Neural cell (in vitro differentiated cells): ENCODE data around the gene IGFBP7. TPM values are rescaled to one million over a fixed set of nuclear protein-coding genes. Genes with fewer than 3 reads are reported as not detected.

Experiments
- H2AFZ ChIP-seq: fragments of 200-600, 300-800 bp; sonication (generic), shearing (Covaris generic); 2 replicates; pipeline ENCODE4 v1.6.0; 2014; ENCODE audit warnings: low read depth, mild to moderate bottlenecking, antibody characterized with exemption, low read length, moderate library complexity
- H3F3A ChIP-seq: fragments of 200-600 bp; shearing (Covaris generic); 2 replicates; pipeline ENCODE4 v1.6.1; 2016; ENCODE audit warnings: mild to moderate bottlenecking, moderate library complexity, mixed read lengths, antibody characterized with exemption, low read length; ENCODE audit not compliant: insufficient read depth, poor library complexity, severe bottlenecking
- H3K27ac ChIP-seq: fragments of 200-600, 300-800 bp; sonication (generic), shearing (Covaris generic); 2 replicates; pipeline ENCODE4 v1.5.1; 2014; ENCODE audit warnings: mild to moderate bottlenecking, low read length, moderate library complexity
- H3K27me3 ChIP-seq: fragments of 300-800, 200-600 bp; sonication (generic), shearing (Covaris generic); 2 replicates; pipeline ENCODE4 v1.6.0; 2014; ENCODE audit warnings: mild to moderate bottlenecking, low read depth, low read length, moderate library complexity; ENCODE audit not compliant: insufficient read depth
- H3K36me3 ChIP-seq: fragments of 300-800, 200-600 bp; sonication (generic), shearing (Covaris generic); 2 replicates; pipeline ENCODE4 v1.5.1; 2014; ENCODE audit warnings: mild to moderate bottlenecking, antibody characterized with exemption, low read length, moderate library complexity; ENCODE audit not compliant: insufficient read depth
- H3K4me2 ChIP-seq: fragments of 300-800, 200-600 bp; sonication (generic), shearing (Covaris generic); 2 replicates; pipeline ENCODE4 v1.6.0; 2014; ENCODE audit warnings: mild to moderate bottlenecking, low read length
- H3K4me3 ChIP-seq: fragments of 300-800, 200-600 bp; sonication (generic), shearing (Covaris generic); 2 replicates; pipeline ENCODE4 v1.5.1; 2014; ENCODE audit warnings: mild to moderate bottlenecking, low read length, moderate library complexity
- H3K79me2 ChIP-seq: fragments of 200-600 bp; shearing (Covaris generic); replicated peaks from 2 replicates; pipeline ENCODE4 v1.6.0; 2014; ENCODE audit warnings: mild to moderate bottlenecking, low read length, moderate library complexity; ENCODE audit not compliant: insufficient read depth
- H3K9ac ChIP-seq: fragments of 300-800, 200-600 bp; sonication (generic), shearing (Covaris generic); 2 replicates; pipeline ENCODE4 v1.6.1; 2016; ENCODE audit warnings: mild to moderate bottlenecking, low read length, mixed read lengths
- H3K9me2 ChIP-seq: fragments of 200-600 bp; shearing (Covaris generic); 2 replicates; pipeline ENCODE4 v1.6.1; 2016; ENCODE audit warnings: mild to moderate bottlenecking, low read length, mixed read lengths; ENCODE audit not compliant: insufficient read depth
- H3K9me3 ChIP-seq: fragments of 200-600, 300-800 bp; sonication (generic), shearing (Covaris generic); 2 replicates; pipeline ENCODE4 v1.6.1; 2016; ENCODE audit warnings: mild to moderate bottlenecking, mixed run types, low read length, moderate library complexity, mixed read lengths
- H4K20me1 ChIP-seq: fragments of 200-600 bp; shearing (Covaris generic); 2 replicates; pipeline ENCODE4 v1.6.1; 2016; ENCODE audit warnings: mild to moderate bottlenecking, mixed run types; ENCODE audit not compliant: insufficient read depth
- CTCF ChIP-seq: fragments of 450-650 bp; IDR thresholded peaks from 2 replicates; pipeline ENCODE4 v1.5.1; 2014; ENCODE audit warnings: antibody characterized with exemption, mild to moderate bottlenecking, moderate library complexity; ENCODE audit not compliant: poor library complexity, severe bottlenecking
- EP300 ChIP-seq: fragments of 450-650 bp; conservative IDR thresholded peaks from 2 replicates; pipeline ENCODE4 v1.6.1; 2014; ENCODE audit warnings: antibody characterized with exemption, mild to moderate bottlenecking, moderate library complexity; ENCODE audit not compliant: poor library complexity, severe bottlenecking
- EZH2 ChIP-seq: fragments of 200-600, 300-800 bp; shearing (Covaris generic), sonication (generic); IDR thresholded peaks from 2 replicates; pipeline ENCODE4 v1.6.1; 2014; ENCODE audit warnings: antibody characterized with exemption, low read length, borderline replicate concordance, mild to moderate bottlenecking; ENCODE audit not compliant: insufficient read depth, poor library complexity, severe bottlenecking
- MXI1 ChIP-seq: fragments of 450-650 bp; conservative IDR thresholded peaks from 2 replicates; pipeline ENCODE4 v1.6.1; 2014; ENCODE audit warnings: antibody characterized with exemption, mild to moderate bottlenecking; ENCODE audit not compliant: poor library complexity, severe bottlenecking
- POLR2AphosphoS5 ChIP-seq: IDR thresholded peaks from 2 replicates; pipeline ENCODE4 v1.6.1; 2012
- RAD21 ChIP-seq: fragments of 450-650 bp; conservative IDR thresholded peaks from 2 replicates; pipeline ENCODE4 v1.6.1; 2014; ENCODE audit warnings: antibody characterized with exemption, mild to moderate bottlenecking, moderate library complexity
- REST ChIP-seq: IDR thresholded peaks from 2 replicates; pipeline ENCODE4 v1.6.1; 2012; ENCODE audit warnings: borderline replicate concordance
- SMC3 ChIP-seq: fragments of 450-650 bp; conservative IDR thresholded peaks from 2 replicates; pipeline ENCODE4 v1.6.1; 2014; ENCODE audit warnings: antibody characterized with exemption, mild to moderate bottlenecking, moderate library complexity; ENCODE audit not compliant: poor library complexity
- TAF1 ChIP-seq: IDR thresholded peaks from 2 replicates; pipeline ENCODE4 v1.6.1; 2012; ENCODE audit warnings: low read depth
- polyA plus RNA-seq: library from polyadenylated mRNA; depleted of rRNA; stranded (reverse); fragments of >200 nt; gene quantifications from 2 replicates; pipeline ENCODE4 v1.2.3, GENCODE V29; 2014

Gene IGFBP7
- polyA plus RNA-seq, 1 donor from 2014 or later, result 0.33 TPM

- no peaks in the 10 kb centered on the region for H3K79me2 ChIP-seq
- H3K9me2 ChIP-seq, result no peaks in the 10 kb centered on the region
- H3K36me3 ChIP-seq, result no peaks in the 10 kb centered on the region
- H3K27ac ChIP-seq, result no peak overlapping the region
- TF ChIP-seq CTCF (no peak), MXI1 (no peak), EP300 (no peak), POLR2AphosphoS5 (no peak), SMC3 (no peak), REST (no peak)
- no peak overlapping the region for H3K4me3 ChIP-seq
- H2AFZ ChIP-seq, result no peak overlapping the region
- H3F3A ChIP-seq, result no peaks in the 10 kb centered on the region
- H3K27me3 ChIP-seq, result no peaks in the 10 kb centered on the region
- no peak overlapping the region for H3K4me2 ChIP-seq
- H3K9ac ChIP-seq, result no peak overlapping the region
- H4K20me1 ChIP-seq, result no peaks in the 10 kb centered on the region
- H3K9me3 ChIP-seq, result no peaks in the 10 kb centered on the region
These were observed 12.8 kb upstream of the IGFBP7 start for GRCh38 chr4:57122959-57123358.

- H3F3A ChIP-seq, result no peaks in the 10 kb centered on the region
- no peaks in the 10 kb centered on the region for H3K9me3 ChIP-seq
- H3K79me2 ChIP-seq, result no peaks in the 10 kb centered on the region
- H3K4me2 ChIP-seq, result no peak overlapping the region
- no peaks in the 10 kb centered on the region for H3K9me2 ChIP-seq
- no peaks in the 10 kb centered on the region for H3K27me3 ChIP-seq
- no peak for TF ChIP-seq TAF1
- H3K4me3 ChIP-seq, result no peak overlapping the region
- H3K27ac ChIP-seq, result no peak overlapping the region
- H3K9ac ChIP-seq, result no peak overlapping the region
- H2AFZ ChIP-seq, result no peak overlapping the region
- H4K20me1 ChIP-seq, result no peaks in the 10 kb centered on the region
- no peaks in the 10 kb centered on the region for H3K36me3 ChIP-seq
These were observed 9.0 kb upstream of the IGFBP7 start for GRCh38 chr4:57119054-57119651.

- H3K27ac ChIP-seq, result no peak overlapping the region
- no peaks in the 10 kb centered on the region for H3F3A ChIP-seq
- no peaks in the 10 kb centered on the region for H3K9me2 ChIP-seq
- no peaks in the 10 kb centered on the region for H3K79me2 ChIP-seq
- H3K9ac ChIP-seq, result no peak overlapping the region
- no peaks in the 10 kb centered on the region for H4K20me1 ChIP-seq
- H2AFZ ChIP-seq, result no peak overlapping the region
- no peak overlapping the region for H3K4me2 ChIP-seq
- H3K36me3 ChIP-seq, result no peaks in the 10 kb centered on the region
- TF ChIP-seq MXI1 (no peak), RAD21 (no peak), SMC3 (no peak), CTCF (no peak), EP300 (no peak), POLR2AphosphoS5 (no peak), REST (no peak), TAF1 (no peak), EZH2 (no peak)
- H3K9me3 ChIP-seq, result no peaks in the 10 kb centered on the region
- no peaks in the 10 kb centered on the region for H3K27me3 ChIP-seq
- no peak overlapping the region for H3K4me3 ChIP-seq
These were observed 7.3 kb upstream of the IGFBP7 start for GRCh38 chr4:57117491-57117890.
